Natural killer cell (primary cell): ENCODE results near the gene SPPL2A. TPM values are rescaled to one million over a fixed set of nuclear protein-coding genes. Genes with fewer than 3 reads are reported as not detected.

Experiments
- ATAC-seq, 3 donors: fragments of 150-1000 bp in 2 of 3; fragments of 200-7000 bp in 1 of 3; cut with Tn5 transposase; 1 replicate in 1 of 3; 2 replicates in 2 of 3; pipeline ENCODE4 v1.10.0; 2021; ENCODE audit warnings: mild to moderate bottlenecking in 2 of 3, moderate library complexity in 2 of 3
- DNase-seq, 2 donors: peaks; one replicate each; pipeline versions ENCODE4 v3.0.0 to v3.0.0-alpha.2; 2013 to 2021; ENCODE audit warnings: mixed read lengths in 1 of 2
- H3K27ac ChIP-seq: one replicate; pipeline ENCODE4 v1.5.1; 2013; ENCODE audit warnings: mild to moderate bottlenecking, low read length
- H3K27me3 ChIP-seq: one replicate; pipeline ENCODE4 v1.6.1; 2013; ENCODE audit warnings: low read length; ENCODE audit not compliant: control insufficient read depth, insufficient read depth
- H3K36me3 ChIP-seq: one replicate; pipeline ENCODE4 v1.6.1; 2013; ENCODE audit warnings: low read length; ENCODE audit not compliant: control insufficient read depth, insufficient read depth
- H3K4me1 ChIP-seq: one replicate; pipeline ENCODE4 v1.6.1; 2013; ENCODE audit warnings: low read length; ENCODE audit not compliant: control insufficient read depth, insufficient read depth
- H3K4me3 ChIP-seq: one replicate; pipeline ENCODE4 v1.5.1; 2013; ENCODE audit warnings: low read length
- H3K9me3 ChIP-seq: one replicate; pipeline ENCODE4 v1.6.1; 2013; ENCODE audit warnings: low read length; ENCODE audit not compliant: control insufficient read depth, insufficient read depth
- H3K27ac Mint-ChIP-seq, 2 donors: one replicate each; pipeline ENCODE4 v1.8.0; 2022; ENCODE audit warnings: mild to moderate bottlenecking in 2 of 2, mixed read lengths in 2 of 2, moderate library complexity in 1 of 2
- H3K27me3 Mint-ChIP-seq, 2 donors: one replicate each; pipeline ENCODE4 v1.8.0; 2022; ENCODE audit warnings: low read depth in 2 of 2, mixed read lengths in 2 of 2
- H3K36me3 Mint-ChIP-seq: one replicate; pipeline ENCODE4 v1.8.0; 2022; ENCODE audit warnings: mixed read lengths
- H3K4me1 Mint-ChIP-seq, 2 donors: one replicate each; pipeline ENCODE4 v1.8.0; 2022; ENCODE audit warnings: mixed read lengths in 2 of 2
- H3K4me3 Mint-ChIP-seq: one replicate; pipeline ENCODE4 v1.8.0; 2022; ENCODE audit warnings: mild to moderate bottlenecking, moderate library complexity, mixed read lengths
- H3K9me3 Mint-ChIP-seq, 2 donors: one replicate each; pipeline ENCODE4 v1.8.0; 2022; ENCODE audit warnings: mixed read lengths in 2 of 2
- CTCF ChIP-seq: fragments of 200-600 bp; IDR thresholded peaks from one replicate; pipeline ENCODE4 v1.8.0; 2022; ENCODE audit warnings: antibody characterized with exemption
- WGBS: methylation state at CpG from one replicate; pipeline ENCODE4 v1.1.7; 2013; ENCODE audit warnings: missing lambda C conversion rate; ENCODE audit not compliant: insufficient coverage; 5-methylcytosine and 5-hydroxymethylcytosine counted together
- intact Hi-C: fragments of 100-400 bp; cut with micrococcal nuclease; formaldehyde crosslinking; loops from one replicate; pipeline ENCODE4 v1.14.2; 2022
- total RNA-seq, 4 donors: library from RNA; stranded (reverse); fragments of 120-200 nt in 1 of 4; gene quantifications; one replicate each; pipeline versions ENCODE4 v1.2.3 to v1.2.4, GENCODE V29; 2013 to 2022

SPPL2A gene
- 100 to 1,000 TPM; 104 to 122 (median 120) TPM for total RNA-seq
- 103 TPM for total RNA-seq (2013)

GRCh38 chr15:50765195-50765967 lies at the start of gene SPPL2A:
Gene SPPL2A, minus strand, starts transcription at chr15:50765706. Its CDS starts 173 bp downstream, at chr15:50765533.
- WGBS: under 1% methylated on average over 77 of the region's 77 CpGs
- Histone ChIP-seq H3K9me3 (no peaks in the 10 kb centered on the region), H3K4me3 (peak within 1 kb of the TSS; percentile 85), H3K27ac (peak within 1 kb of the TSS; percentile 94), H3K4me1 (peaks cover 18% of the 10 kb centered on the region), H3K27me3 (no peaks in the 10 kb centered on the region), H3K36me3 (no peaks in the 10 kb centered on the region)
- peak; percentile 83 to 87 for DNase-seq
- H3K27ac Mint-ChIP-seq: peak within 1 kb of the TSS; percentile 93 to 97
- H3K4me1 Mint-ChIP-seq: peaks cover 48 to 55% of the 10 kb centered on the region in 2 donors
- peak; percentile 81 to 92 (median 85) for ATAC-seq
- H3K4me3 Mint-ChIP-seq: peak within 1 kb of the TSS; percentile 95
- no peaks in the 10 kb centered on the region for H3K27me3 Mint-ChIP-seq
- H3K36me3 Mint-ChIP-seq: no peaks in the 10 kb centered on the region
- TF ChIP-seq CTCF: no peak
- intact Hi-C loops: loop anchor here (1.0 kb wide), 2 partner anchors 9 to 79 kb away; partner anchors contain the start of gene TRPM7
- H3K9me3 Mint-ChIP-seq: no peaks in the 10 kb centered on the region

GRCh38 chr15:50814634-50815033 lies 49.1 kb upstream of the SPPL2A start:
- H3K27ac ChIP-seq: no peak overlapping the region
- intact Hi-C loops: no loop called here
- H3K9me3 Mint-ChIP-seq: no peaks in the 10 kb centered on the region

GRCh38 chr15:50813865-50814264 lies 48.4 kb upstream of the SPPL2A start:
- intact Hi-C loops: no loop called here
- Histone ChIP-seq H3K9me3 (no peaks in the 10 kb centered on the region), H3K4me1 (no peaks in the 10 kb centered on the region), H3K36me3 (no peaks in the 10 kb centered on the region), H3K4me3 (no peak overlapping the region), H3K27ac (no peak overlapping the region), H3K27me3 (no peaks in the 10 kb centered on the region)
- no peak for TF ChIP-seq CTCF
- Mint-ChIP-seq H3K4me3 (no peak overlapping the region), H3K9me3 (no peaks in the 10 kb centered on the region), H3K27me3 (peaks cover 0 to 4% of the 10 kb centered on the region in 2 donors), H3K27ac (no peak overlapping the region), H3K36me3 (no peaks in the 10 kb centered on the region), H3K4me1 (no peaks in the 10 kb centered on the region)
- WGBS: no CpG with 5 or more reads among the region's 2 CpGs
- no peak for DNase-seq
- ATAC-seq: no peak

More at GRCh38 chr15:50814634-50815033, 49.1 kb upstream of the SPPL2A start:
- Histone ChIP-seq H3K27me3 (no peaks in the 10 kb centered on the region), H3K9me3 (no peaks in the 10 kb centered on the region), H3K36me3 (no peaks in the 10 kb centered on the region), H3K4me3 (no peak overlapping the region), H3K4me1 (no peaks in the 10 kb centered on the region)
- Mint-ChIP-seq H3K27me3 (peaks cover 0 to 6% of the 10 kb centered on the region in 2 donors), H3K36me3 (no peaks in the 10 kb centered on the region), H3K4me3 (no peak overlapping the region), H3K27ac (no peak overlapping the region), H3K4me1 (no peaks in the 10 kb centered on the region)
- DNase-seq (no peak), ATAC-seq (no peak)
- TF ChIP-seq CTCF: no peak
